SK-N-SH treated with all-trans-retinoic acid at 6 μM for 48 hours (cell line): ENCODE measurements around the gene MBOAT2.

Experiments
- ATAC-seq: fragments of 200-7000 bp; cut with Tn5 transposase; 3 replicates; pipeline ENCODE4 v1.9.1; 2020; ENCODE audit warnings: mild to moderate bottlenecking, moderate library complexity
- ARNTL ChIP-seq: fragments of 450-650 bp; formaldehyde crosslinking; IDR thresholded peaks from 2 replicates; pipeline ENCODE4 v1.5.0; 2020; ENCODE audit warnings: low read depth, mild to moderate bottlenecking, moderate library complexity, borderline replicate concordance
- BACH2 ChIP-seq: fragments of 250-450 bp; sonication (Bioruptor Pico); IDR thresholded peaks from 2 replicates; pipeline ENCODE4 v1.9.0; 2021; ENCODE audit warnings: mild to moderate bottlenecking, borderline replicate concordance
- CREB5 ChIP-seq: fragments of 250-450 bp; sonication (Bioruptor Pico); IDR thresholded peaks from 2 replicates; pipeline ENCODE4 v1.5.1; 2020; ENCODE audit warnings: low read depth, mild to moderate bottlenecking, moderate library complexity
- CSDC2 ChIP-seq: fragments of 250-450 bp; sonication (Bioruptor Pico); IDR thresholded peaks from 2 replicates; pipeline ENCODE4 v1.5.0; 2020; ENCODE audit warnings: mild to moderate bottlenecking, moderate library complexity
- CSRNP3 ChIP-seq: fragments of 250-450 bp; sonication (Bioruptor Pico); IDR thresholded peaks from 2 replicates; pipeline ENCODE4 v1.5.1; 2021; ENCODE audit warnings: mild to moderate bottlenecking, moderate library complexity
- ESRRG ChIP-seq: fragments of 250-450 bp; sonication (Bioruptor Pico); IDR thresholded peaks from 2 replicates; pipeline ENCODE4 v1.6.1; 2021; ENCODE audit warnings: mild to moderate bottlenecking
- GLIS3 ChIP-seq: fragments of 250-450 bp; sonication (Bioruptor Pico); IDR thresholded peaks from 2 replicates; pipeline ENCODE4 v1.5.0; 2020; ENCODE audit warnings: mild to moderate bottlenecking, moderate library complexity
- ISL1 ChIP-seq: fragments of 250-450 bp; sonication (Bioruptor Pico); IDR thresholded peaks from 2 replicates; pipeline ENCODE4 v2.1.2; 2022; ENCODE audit warnings: mild to moderate bottlenecking, moderate library complexity
- OSR1 ChIP-seq: fragments of 250-450 bp; sonication (Bioruptor Pico); IDR thresholded peaks from 2 replicates; pipeline ENCODE4 v1.8.0; 2022; ENCODE audit warnings: moderate library complexity, mild to moderate bottlenecking, inconsistent platforms
- POU6F1 ChIP-seq: fragments of 250-450 bp; sonication (Bioruptor Pico); IDR thresholded peaks from 2 replicates; pipeline ENCODE4 v1.8.0; 2021; ENCODE audit warnings: low read depth, mild to moderate bottlenecking, moderate library complexity, borderline replicate concordance
- RARB ChIP-seq: fragments of 250-450 bp; sonication (Bioruptor Pico); IDR thresholded peaks from 2 replicates; pipeline ENCODE4 v1.8.0; 2021; ENCODE audit warnings: mild to moderate bottlenecking, moderate library complexity
- SNAI2 ChIP-seq: fragments of 250-450 bp; sonication (Bioruptor Pico); IDR thresholded peaks from 2 replicates; pipeline ENCODE4 v1.5.0; 2020; ENCODE audit warnings: mild to moderate bottlenecking, moderate library complexity
- TCF4 ChIP-seq: fragments of 250-450 bp; sonication (Bioruptor Pico); IDR thresholded peaks from 2 replicates; pipeline ENCODE4 v1.8.0; 2021; ENCODE audit warnings: mild to moderate bottlenecking, moderate library complexity, borderline replicate concordance
- TOX ChIP-seq: fragments of 250-450 bp; sonication (Bioruptor Pico); IDR thresholded peaks from 2 replicates; pipeline ENCODE4 v1.8.0; 2021; ENCODE audit warnings: mild to moderate bottlenecking, moderate library complexity, borderline replicate concordance
- TSHZ2 ChIP-seq: fragments of 250-450 bp; sonication (Bioruptor Pico); IDR thresholded peaks from 2 replicates; pipeline ENCODE4 v1.5.0; 2020; ENCODE audit warnings: mild to moderate bottlenecking, moderate library complexity
- ZC3H10 ChIP-seq: fragments of 250-450 bp; sonication (Bioruptor Pico); IDR thresholded peaks from 2 replicates; pipeline ENCODE4 v1.5.1; 2021; ENCODE audit warnings: mild to moderate bottlenecking, moderate library complexity
- ZFP3 ChIP-seq: fragments of 250-450 bp; sonication (Bioruptor Pico); IDR thresholded peaks from 2 replicates; pipeline ENCODE4 v1.5.0; 2020; ENCODE audit warnings: mild to moderate bottlenecking, moderate library complexity
- ZFP30 ChIP-seq: fragments of 450-650 bp; formaldehyde crosslinking; IDR thresholded peaks from 2 replicates; pipeline ENCODE4 v1.5.0; 2022; ENCODE audit warnings: mild to moderate bottlenecking, moderate library complexity
- ZNF565 ChIP-seq: fragments of 450-650 bp; formaldehyde crosslinking; conservative IDR thresholded peaks from 2 replicates; pipeline ENCODE4 v1.5.0; 2020; ENCODE audit warnings: low read depth, mild to moderate bottlenecking, moderate library complexity
- ZNF70 ChIP-seq: fragments of 450-650 bp; formaldehyde crosslinking; IDR thresholded peaks from 2 replicates; pipeline ENCODE4 v1.5.0; 2020; ENCODE audit warnings: mild to moderate bottlenecking, moderate library complexity
- ZNF8 ChIP-seq: fragments of 450-650 bp; formaldehyde crosslinking; IDR thresholded peaks from 2 replicates; pipeline ENCODE4 v1.5.0; 2020; ENCODE audit warnings: mild to moderate bottlenecking, moderate library complexity

MBOAT2 gene

GRCh38 chr2:8849327-8849726 is 154.2 kb downstream of the MBOAT2 start:
- ATAC-seq: peak; percentile 37; the same call in 2 of the 3 replicates

GRCh38 chr2:8848328-8849100 is 155.0 kb downstream of the MBOAT2 start:
- no peak; the same call in 2 of the 3 replicates for ATAC-seq
- TF ChIP-seq ESRRG (CRISPR knock-in tag) (no peak), RARB (CRISPR knock-in tag) (no peak), BACH2 (CRISPR knock-in tag) (no peak), ZNF70 (CRISPR knock-in tag) (no peak), ZC3H10 (CRISPR knock-in tag) (no peak), CSRNP3 (no peak), POU6F1 (CRISPR knock-in tag) (no peak), ZNF8 (CRISPR knock-in tag) (no peak), CREB5 (CRISPR knock-in tag) (no peak), SNAI2 (no peak), GLIS3 (CRISPR knock-in tag) (no peak), TOX (CRISPR knock-in tag) (no peak), TSHZ2 (no peak), OSR1 (CRISPR knock-in tag) (no peak), TCF4 (CRISPR knock-in tag) (no peak)

More at GRCh38 chr2:8849327-8849726, 154.2 kb downstream of the MBOAT2 start:
- TF ChIP-seq TOX (CRISPR knock-in tag): no peak
- TF ChIP-seq ISL1 (CRISPR knock-in tag): no peak
- no peak for TF ChIP-seq CREB5 (CRISPR knock-in tag)
- no peak for TF ChIP-seq ZFP3 (CRISPR knock-in tag)
- no peak for TF ChIP-seq CSDC2 (CRISPR knock-in tag)
- no peak for TF ChIP-seq ZNF565 (CRISPR knock-in tag)
- TF ChIP-seq ZNF8 (CRISPR knock-in tag): no peak
- TF ChIP-seq ESRRG (CRISPR knock-in tag): no peak
- TF ChIP-seq SNAI2: no peak
- no peak for TF ChIP-seq ZFP30 (CRISPR knock-in tag)
- TF ChIP-seq ZC3H10 (CRISPR knock-in tag): no peak
- TF ChIP-seq GLIS3 (CRISPR knock-in tag): no peak
- TF ChIP-seq BACH2 (CRISPR knock-in tag): no peak
- TF ChIP-seq ARNTL (CRISPR knock-in tag): no peak

GRCh38 chr2:8847400-8847799 is 156.1 kb downstream of the MBOAT2 start:
- no peak for ATAC-seq
- TF ChIP-seq BACH2 (CRISPR knock-in tag): no peak
- TF ChIP-seq TSHZ2: no peak
- no peak for TF ChIP-seq ESRRG (CRISPR knock-in tag)
- TF ChIP-seq ZFP3 (CRISPR knock-in tag): no peak
- no peak for TF ChIP-seq GLIS3 (CRISPR knock-in tag)
- TF ChIP-seq CREB5 (CRISPR knock-in tag): no peak
- no peak for TF ChIP-seq RARB (CRISPR knock-in tag)
- TF ChIP-seq POU6F1 (CRISPR knock-in tag): no peak
